GM18907 (cell line): ENCODE measurements around the gene FRMD4A.
"Not testable (repeated sequence)": the region's sequence is repeated elsewhere in the genome, so short reads cannot be mapped to it uniquely, and the experiment has no call there.

Source experiments
- ATAC-seq: cut with Tn5 transposase; IDR thresholded peaks from one replicate; pipeline ENCODE4 v1.9.1; 2021; ENCODE audit warnings: mild to moderate bottlenecking, moderate library complexity; ENCODE audit not compliant: unreplicated experiment

The FRMD4A gene

GRCh38 chr10:13865758-13866491 lies 464.8 kb downstream of the FRMD4A start:
- no peak for ATAC-seq

DNA sequence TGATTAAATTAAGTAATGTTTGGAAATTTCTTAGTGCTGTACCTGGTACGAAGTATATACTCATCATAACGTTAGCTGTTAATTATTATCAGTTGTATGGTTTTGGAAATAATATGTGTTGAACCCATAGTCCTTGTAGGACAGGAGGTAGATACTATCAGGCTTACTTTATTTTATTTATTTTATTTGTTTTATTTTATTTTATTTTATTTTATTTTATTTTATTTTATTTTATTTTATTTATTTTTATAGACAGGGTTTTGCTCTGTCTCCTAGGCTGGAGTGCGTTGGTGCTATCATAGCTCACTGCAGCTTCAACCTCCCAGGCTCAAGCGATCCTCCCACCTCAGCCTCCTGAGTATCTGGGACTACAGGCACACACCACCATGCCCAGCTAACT lies 465.5 kb downstream of the FRMD4A start:
- ATAC-seq, result not testable (repeated sequence)

DNA sequence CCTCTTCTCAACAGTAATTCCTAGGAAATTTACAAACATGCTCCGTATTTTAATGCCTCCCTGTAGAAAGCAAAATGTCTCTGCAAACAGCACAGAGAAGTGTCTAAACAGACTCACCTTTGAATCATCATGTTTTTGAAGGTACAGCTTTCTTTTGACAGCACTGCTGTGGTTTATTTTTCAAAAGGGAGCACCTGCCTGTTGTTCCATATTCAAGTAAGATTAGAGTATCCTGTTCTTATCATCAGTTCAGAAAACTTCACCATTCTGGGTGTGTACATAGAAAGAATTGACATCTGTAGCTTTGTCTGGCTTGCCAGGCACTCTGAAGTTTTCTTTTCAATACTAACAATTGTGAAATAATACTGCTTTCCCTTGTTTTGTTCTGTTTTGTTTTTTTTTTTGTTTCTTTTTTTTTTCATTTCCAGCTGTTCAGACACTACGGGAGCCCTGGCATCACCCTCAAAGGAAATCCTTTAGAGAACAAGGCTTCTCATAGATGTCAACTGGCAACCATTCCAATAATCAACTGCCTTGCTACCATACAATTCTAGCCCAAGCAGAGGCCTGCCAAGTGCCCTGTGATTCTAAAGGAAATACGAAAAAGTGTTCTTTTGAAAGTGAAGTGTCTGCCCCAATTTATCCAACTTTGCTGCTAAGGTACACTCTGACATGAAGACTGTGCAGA lies 468.0 kb downstream of the FRMD4A start:
- ATAC-seq, result no peak

- no peak for ATAC-seq
Observed at GRCh38 chr10:13860886-13861285, 469.8 kb downstream of the FRMD4A start.

- ATAC-seq, result no peak
Observed at GRCh38 chr10:13859979-13860654, 470.6 kb downstream of the FRMD4A start.

- no peak for ATAC-seq
Observed at GRCh38 chr10:13858709-13859108, 472.0 kb downstream of the FRMD4A start.

- ATAC-seq, result no peak
Observed at GRCh38 chr10:13857451-13857850, 473.3 kb downstream of the FRMD4A start.

- ATAC-seq, result no peak
Observed at GRCh38 chr10:13853854-13854253, 476.9 kb downstream of the FRMD4A start.

GRCh38 chr10:13852872-13853271 lies 477.9 kb downstream of the FRMD4A start:
- ATAC-seq, result no peak

DNA sequence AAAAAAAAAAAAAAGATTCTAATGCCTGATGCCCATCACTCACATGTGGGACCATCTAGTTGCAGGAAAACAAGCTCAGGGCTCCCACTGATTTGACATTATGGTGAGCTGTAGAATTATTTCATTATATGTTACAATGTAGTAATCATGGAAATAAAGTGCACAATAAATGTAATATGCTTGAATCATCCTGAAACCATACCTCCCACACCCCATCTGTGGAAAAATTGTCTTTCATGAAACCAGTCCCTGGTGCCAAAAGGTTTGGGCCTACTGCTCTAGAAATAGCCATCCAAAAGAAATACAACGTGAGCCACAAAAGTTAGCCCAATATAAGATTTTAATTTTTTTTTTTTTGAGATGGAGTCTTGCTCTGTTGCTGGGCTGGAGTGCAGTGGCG lies 478.8 kb downstream of the FRMD4A start:
- no peak for ATAC-seq

DNA sequence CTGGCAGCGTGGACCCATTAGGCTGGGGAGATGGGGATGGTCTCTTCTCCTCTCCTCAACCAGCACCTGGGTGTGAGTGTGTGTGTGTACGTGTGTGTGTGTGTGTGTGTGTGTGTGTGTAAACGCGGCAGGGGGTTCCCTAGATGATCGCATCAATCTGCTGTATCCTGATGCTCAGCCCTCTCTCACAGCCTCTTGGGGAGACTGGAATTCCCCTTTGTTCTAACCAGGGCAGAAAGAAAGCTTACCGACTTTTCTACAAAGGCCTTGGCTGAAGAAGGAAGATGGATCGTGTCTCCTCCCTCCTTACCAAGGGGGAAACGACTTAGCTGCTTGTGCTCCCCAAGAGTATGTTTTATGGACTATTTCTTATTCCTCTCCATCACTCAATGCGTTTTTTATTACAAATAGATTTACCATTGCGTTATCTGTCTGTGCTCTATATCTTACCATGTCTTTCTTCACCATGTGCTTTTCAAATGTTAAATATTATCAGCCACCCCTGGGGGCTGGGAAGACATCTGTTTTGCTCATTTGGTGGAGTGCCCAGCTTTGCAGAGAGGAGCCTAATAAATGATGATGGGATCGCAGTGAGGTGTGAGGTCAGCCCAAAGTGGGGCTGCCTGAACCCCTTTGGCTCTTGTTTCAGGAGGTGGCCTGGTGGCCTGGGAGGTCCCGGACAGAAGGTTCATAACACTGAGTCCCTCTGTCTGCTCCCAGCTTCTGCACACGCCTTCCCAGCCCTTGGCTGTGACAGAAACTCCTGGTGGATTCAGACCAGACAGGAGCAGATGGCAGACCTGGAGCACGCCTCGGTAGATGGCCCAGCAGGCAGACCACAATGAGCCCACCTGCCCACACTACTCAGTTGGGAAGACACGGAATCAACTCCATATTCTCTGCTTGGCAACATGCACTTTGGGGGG lies 481.9 kb downstream of the FRMD4A start:
- ATAC-seq, result no peak

DNA sequence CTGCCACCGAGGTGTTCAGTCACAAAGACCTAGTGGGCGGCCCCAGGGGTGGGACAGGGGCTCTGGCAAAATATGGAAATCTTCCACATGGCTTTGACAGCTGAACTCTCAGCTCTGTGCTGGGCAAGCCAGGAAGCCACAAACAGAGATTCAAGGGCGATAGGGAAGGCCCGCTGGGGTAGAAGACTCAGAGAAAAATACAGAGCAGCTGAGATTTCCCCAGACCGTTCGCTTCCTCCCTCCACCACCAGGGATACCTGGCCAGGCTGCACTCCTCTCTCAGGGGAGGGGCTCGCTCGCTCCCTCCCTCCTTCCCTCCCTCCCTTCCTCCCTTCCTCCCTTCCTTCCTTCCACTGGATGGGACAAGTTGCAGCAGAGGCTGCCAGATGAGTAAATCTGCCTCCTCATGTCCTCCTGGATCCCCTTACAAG lies 483.5 kb downstream of the FRMD4A start:
- no peak for ATAC-seq

DNA sequence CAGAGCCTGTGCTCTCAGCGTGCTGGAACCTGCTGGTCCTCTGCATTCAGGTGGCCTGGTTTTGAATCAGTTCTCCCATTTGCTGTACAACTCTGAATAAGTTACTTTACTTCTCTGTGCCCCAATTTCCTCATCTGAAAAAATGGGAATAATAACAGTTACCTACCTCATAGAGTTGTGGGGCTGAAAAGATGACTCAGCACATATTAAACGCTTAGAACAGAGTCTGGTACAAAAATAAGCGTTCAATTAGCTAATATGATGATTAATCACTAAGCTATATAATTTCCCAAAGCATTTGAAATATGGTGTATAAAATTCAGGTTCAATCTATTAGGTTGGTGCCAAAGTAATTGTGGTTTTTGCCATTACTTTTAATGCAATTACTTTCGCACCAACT lies 484.8 kb downstream of the FRMD4A start:
- no peak for ATAC-seq

DNA sequence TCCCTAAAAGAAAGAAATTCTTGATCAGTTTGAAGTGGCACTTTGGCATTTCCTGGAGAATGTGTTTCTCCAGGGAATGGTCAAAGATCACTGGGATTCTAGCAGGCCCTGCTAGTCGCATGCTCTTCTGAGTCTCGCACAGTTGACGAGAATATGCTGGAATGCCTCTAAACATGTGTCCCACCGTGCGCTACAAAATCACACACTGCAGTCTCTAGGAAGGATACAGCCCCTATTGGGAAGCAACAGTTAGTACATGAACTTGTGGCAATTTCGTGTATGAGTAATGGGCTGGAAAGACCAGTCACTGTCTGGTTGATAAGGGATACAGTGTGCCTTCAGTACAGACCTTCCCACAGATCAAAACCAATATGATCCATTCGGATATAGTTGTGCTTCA lies 486.1 kb downstream of the FRMD4A start:
- no peak for ATAC-seq

- no peak for ATAC-seq
Observed at GRCh38 chr10:13842117-13842516, 488.6 kb downstream of the FRMD4A start.

- ATAC-seq, result no peak
Observed at GRCh38 chr10:13840036-13840435, 490.7 kb downstream of the FRMD4A start.

DNA sequence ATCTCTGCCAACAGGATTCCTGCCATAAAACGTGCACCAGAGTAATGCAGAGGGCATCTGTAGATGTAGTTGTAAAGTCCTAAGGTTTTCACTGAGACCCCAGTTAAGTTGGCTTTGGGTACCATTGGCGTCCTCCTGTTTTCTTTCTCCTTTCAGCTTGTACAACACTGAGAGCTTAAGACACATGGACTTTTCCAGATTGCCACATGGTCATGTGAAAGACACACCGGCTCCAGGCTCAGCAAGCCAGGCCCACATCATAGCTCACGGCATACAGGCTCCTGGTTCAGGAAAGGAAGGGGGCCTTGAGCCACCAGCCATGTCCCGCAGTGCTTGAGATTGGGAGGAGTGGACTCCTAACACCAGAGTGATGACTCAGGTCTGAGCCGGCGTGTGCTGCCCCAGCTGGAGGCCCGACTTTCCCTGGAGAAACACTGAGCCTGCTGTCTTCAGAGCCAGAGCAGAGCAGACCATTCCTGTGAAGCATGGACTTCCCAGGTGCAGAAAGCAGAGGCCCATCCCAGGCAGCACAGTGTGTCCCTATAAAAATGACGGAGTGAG lies 491.2 kb downstream of the FRMD4A start:
- ATAC-seq, result no peak

DNA sequence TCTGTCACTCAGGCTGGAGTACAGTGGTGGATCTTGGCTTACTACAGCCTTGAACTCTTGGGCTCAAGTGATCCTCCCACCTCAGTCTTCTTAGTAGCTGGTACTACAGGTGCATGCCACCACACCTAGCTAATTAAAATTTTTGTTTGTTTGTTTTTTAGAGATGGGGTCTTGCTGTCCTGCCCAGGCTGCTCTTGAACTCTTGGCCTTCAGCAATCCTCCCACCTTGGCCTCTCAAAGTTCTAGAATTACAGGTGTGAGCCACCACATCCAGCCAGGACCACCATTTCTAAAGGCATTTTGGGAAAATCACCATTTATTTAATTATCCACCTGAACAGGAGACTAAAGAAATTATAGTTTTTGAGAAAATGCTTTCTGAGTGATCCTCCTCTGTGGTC lies 491.7 kb downstream of the FRMD4A start:
- no peak for ATAC-seq

GRCh38 chr10:13837966-13838365 lies 492.8 kb downstream of the FRMD4A start:
- no peak for ATAC-seq

- no peak for ATAC-seq
Observed at GRCh38 chr10:13834581-13835286, 496.0 kb downstream of the FRMD4A start.
